Karpas-422 (cell line): ENCODE measurements around the gene SQOR. TPM values are rescaled to one million over a fixed set of nuclear protein-coding genes. Genes with fewer than 3 reads are reported as not detected.

Experiments used
- small RNA-seq: library from RNA; depleted of rRNA; stranded (forward); fragments of <200 nt; gene quantifications from one replicate; pipeline ENCODE3, GENCODE V24; 2014
- total RNA-seq: library from RNA; depleted of rRNA; stranded (reverse); fragments of >200 nt; shearing (Covaris generic); gene quantifications from 2 replicates; pipeline ENCODE4 v1.2.3, GENCODE V29; 2014; ENCODE audit warnings: low replicate concordance; rRNA removed

SQOR gene
- total RNA-seq, 1 experiment from 2014 or later = 2.1 TPM

Small RNA genes lying within 50 kb of the gene (small RNA-seq; reads per million reads assigned to genes)
- not detected for gene RF00019

Other genes with a start within 250 kb of the SQOR start
- not detected in 2 replicates for gene SLC30A4, start 112.3 kb upstream of the SQOR start, total RNA-seq
- gene BLOC1S6, start 47.6 kb upstream of the SQOR start, total RNA-seq = 62.7 and 77.1 TPM in 2 replicates